ENCODE measurements around the gene CST8.

DNA sequence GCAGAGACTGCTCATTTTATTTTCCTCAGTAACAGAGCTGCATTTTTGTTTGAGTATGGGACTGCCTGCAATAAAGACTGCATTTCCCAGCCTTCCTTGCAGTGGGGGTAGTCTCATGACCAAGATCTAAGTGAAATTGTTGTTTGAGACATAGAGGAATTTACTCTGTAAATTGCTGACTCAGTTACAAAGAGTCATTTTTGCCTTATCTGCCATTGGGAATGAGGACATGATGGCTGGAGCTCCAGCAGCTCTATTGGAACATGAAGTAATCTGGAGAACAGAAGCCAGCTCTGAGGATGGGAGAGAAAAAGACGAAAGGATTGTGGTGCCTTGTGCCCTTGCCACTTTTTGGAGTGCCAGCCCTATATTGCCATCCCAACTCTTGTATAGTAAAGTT lies 36.1 kb upstream of the CST8 start:
- TF ChIP-seq CHD2 (IDR thresholded peaks at IDR 0.05; ENCODE audit: low read length, partially characterized antibody) (no peak), YY1 (IDR thresholded peaks at IDR 0.05; ENCODE audit: low read depth) (no peak), ELF1 (IDR thresholded peaks at IDR 0.05) (no peak), JUND (IDR thresholded peaks at IDR 0.05) (no peak)
- TF ChIP-seq, protein P1, sequence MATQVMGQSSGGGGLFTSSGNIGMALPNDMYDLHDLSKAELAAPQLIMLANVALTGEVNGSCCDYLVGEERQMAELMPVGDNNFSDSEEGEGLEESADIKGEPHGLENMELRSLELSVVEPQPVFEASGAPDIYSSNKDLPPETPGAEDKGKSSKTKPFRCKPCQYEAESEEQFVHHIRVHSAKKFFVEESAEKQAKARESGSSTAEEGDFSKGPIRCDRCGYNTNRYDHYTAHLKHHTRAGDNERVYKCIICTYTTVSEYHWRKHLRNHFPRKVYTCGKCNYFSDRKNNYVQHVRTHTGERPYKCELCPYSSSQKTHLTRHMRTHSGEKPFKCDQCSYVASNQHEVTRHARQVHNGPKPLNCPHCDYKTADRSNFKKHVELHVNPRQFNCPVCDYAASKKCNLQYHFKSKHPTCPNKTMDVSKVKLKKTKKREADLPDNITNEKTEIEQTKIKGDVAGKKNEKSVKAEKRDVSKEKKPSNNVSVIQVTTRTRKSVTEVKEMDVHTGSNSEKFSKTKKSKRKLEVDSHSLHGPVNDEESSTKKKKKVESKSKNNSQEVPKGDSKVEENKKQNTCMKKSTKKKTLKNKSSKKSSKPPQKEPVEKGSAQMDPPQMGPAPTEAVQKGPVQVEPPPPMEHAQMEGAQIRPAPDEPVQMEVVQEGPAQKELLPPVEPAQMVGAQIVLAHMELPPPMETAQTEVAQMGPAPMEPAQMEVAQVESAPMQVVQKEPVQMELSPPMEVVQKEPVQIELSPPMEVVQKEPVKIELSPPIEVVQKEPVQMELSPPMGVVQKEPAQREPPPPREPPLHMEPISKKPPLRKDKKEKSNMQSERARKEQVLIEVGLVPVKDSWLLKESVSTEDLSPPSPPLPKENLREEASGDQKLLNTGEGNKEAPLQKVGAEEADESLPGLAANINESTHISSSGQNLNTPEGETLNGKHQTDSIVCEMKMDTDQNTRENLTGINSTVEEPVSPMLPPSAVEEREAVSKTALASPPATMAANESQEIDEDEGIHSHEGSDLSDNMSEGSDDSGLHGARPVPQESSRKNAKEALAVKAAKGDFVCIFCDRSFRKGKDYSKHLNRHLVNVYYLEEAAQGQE (IDR thresholded peaks at IDR 0.05; ENCODE audit: low read depth, low read length) = no peak
- TF ChIP-seq, protein P2, sequence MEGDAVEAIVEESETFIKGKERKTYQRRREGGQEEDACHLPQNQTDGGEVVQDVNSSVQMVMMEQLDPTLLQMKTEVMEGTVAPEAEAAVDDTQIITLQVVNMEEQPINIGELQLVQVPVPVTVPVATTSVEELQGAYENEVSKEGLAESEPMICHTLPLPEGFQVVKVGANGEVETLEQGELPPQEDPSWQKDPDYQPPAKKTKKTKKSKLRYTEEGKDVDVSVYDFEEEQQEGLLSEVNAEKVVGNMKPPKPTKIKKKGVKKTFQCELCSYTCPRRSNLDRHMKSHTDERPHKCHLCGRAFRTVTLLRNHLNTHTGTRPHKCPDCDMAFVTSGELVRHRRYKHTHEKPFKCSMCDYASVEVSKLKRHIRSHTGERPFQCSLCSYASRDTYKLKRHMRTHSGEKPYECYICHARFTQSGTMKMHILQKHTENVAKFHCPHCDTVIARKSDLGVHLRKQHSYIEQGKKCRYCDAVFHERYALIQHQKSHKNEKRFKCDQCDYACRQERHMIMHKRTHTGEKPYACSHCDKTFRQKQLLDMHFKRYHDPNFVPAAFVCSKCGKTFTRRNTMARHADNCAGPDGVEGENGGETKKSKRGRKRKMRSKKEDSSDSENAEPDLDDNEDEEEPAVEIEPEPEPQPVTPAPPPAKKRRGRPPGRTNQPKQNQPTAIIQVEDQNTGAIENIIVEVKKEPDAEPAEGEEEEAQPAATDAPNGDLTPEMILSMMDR (IDR thresholded peaks at IDR 0.05) = no peak
- TF ChIP-seq, protein P3, sequence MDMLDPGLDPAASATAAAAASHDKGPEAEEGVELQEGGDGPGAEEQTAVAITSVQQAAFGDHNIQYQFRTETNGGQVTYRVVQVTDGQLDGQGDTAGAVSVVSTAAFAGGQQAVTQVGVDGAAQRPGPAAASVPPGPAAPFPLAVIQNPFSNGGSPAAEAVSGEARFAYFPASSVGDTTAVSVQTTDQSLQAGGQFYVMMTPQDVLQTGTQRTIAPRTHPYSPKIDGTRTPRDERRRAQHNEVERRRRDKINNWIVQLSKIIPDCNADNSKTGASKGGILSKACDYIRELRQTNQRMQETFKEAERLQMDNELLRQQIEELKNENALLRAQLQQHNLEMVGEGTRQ (IDR thresholded peaks at IDR 0.05; ENCODE audit: borderline replicate concordance, low read depth, low read length) = no peak

All from SK-N-SH (cell line).